ENCODE results near the gene MYH9. TPM values are rescaled to one million over a fixed set of nuclear protein-coding genes. Genes with fewer than 3 reads are reported as not detected.
"Not testable (repeated sequence)": the region's sequence is repeated elsewhere in the genome, so short reads cannot be mapped to it uniquely, and the experiment has no call there.

Gene MYH9
- total RNA-seq, 2 donors from 2014 or later = 831 to 938 TPM

GRCh38 chr22:36277482-36278291 lies 110.1 kb downstream of the MYH9 start:
- peak; percentile 82 for DNase-seq (ENCODE audit: low spot score)
- intact Hi-C loops (cut with DNase I) = loop anchor here in 1 of 2 donors (10.0 kb wide), 1 partner anchor 83 kb away; no protein-coding TSS in a partner anchor

DNA sequence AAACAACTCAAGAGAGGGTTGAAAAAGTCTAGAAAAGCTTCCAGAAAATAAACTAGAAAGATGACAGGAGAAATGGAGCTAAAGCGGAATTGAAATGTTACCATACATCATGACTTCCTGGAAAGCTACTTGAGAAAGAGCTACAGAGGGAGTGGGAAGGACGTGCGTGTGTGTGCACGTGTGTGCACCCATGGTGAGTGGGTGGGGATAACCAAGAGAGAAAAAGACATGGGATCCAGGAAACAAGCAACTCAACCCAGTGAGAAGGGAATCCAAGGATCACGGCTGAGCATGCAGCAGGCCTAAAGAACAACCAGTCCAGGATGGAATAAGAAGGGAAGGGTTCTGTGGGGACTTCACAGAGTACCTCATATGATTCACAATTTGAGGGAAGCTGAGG lies 113.2 kb downstream of the MYH9 start:
- no peak for DNase-seq (ENCODE audit: low spot score)
- intact Hi-C loops (cut with DNase I) = loop anchor here (5.0 to 10.0 kb wide), 2 partner anchors 77 to 80 kb away; no protein-coding TSS in a partner anchor

DNA sequence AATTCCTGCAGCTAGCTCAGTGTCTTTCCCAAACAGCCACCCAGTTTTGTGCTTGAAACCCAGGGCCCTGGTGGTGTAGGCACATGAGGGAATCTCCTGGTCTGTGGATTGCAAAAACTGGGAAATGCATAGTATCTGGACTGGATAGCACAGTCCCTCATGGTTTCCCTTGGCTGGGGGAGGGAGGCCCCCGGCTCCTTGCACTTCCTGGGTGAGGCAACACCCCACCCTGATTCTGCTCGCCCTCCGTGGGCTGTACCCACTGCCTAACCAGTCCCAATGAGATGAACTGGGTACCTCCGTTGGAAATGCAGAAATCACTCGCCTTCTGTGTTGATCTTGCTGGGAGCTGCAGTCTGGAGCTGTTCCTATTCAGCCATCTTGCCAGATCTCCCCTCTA lies 115.8 kb downstream of the MYH9 start:
- intact Hi-C loops (cut with DNase I) = loop anchor here (5.0 to 10.0 kb wide), 2 partner anchors 75 to 77 kb away; no protein-coding TSS in a partner anchor
- DNase-seq (ENCODE audit: low spot score) = not testable (repeated sequence)

- DNase-seq (ENCODE audit: low spot score) = peak; percentile 45
- intact Hi-C loops (cut with DNase I) = loop anchor here (5.0 to 10.0 kb wide), 2 partner anchors 74 to 76 kb away; no protein-coding TSS in a partner anchor
Measured at GRCh38 chr22:36271231-36271630, 116.5 kb downstream of the MYH9 start.

GRCh38 chr22:36267896-36268485 lies 119.8 kb downstream of the MYH9 start:
- peak; percentile 74 for DNase-seq (ENCODE audit: low spot score)
- intact Hi-C loops (cut with DNase I) = no loop called here

DNA sequence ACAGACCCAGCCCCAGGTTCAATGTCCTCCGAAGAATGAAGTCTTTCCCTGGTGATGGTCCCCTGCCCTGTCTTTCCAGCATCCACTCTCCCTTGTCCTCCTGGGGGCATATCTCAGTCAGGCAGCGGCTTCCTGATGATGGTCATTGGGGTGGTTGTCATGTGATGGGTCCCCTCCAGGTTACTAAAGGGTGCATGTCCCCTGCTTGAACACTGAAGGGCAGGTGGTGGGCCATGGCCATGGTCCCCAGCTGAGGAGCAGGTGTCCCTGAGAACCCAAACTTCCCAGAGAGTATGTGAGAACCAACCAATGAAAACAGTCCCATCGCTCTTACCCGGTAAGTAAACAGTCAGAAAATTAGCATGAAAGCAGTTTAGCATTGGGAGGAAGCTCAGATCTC lies 120.7 kb downstream of the MYH9 start:
- intact Hi-C loops (cut with DNase I) = no loop called here
- peak; percentile 57 for DNase-seq (ENCODE audit: low spot score)

GRCh38 chr22:36263886-36264664 lies 123.7 kb downstream of the MYH9 start:
- intact Hi-C loops (cut with DNase I) = not testable (repeated sequence)
- DNase-seq (ENCODE audit: low spot score) = peak; percentile 69

DNA sequence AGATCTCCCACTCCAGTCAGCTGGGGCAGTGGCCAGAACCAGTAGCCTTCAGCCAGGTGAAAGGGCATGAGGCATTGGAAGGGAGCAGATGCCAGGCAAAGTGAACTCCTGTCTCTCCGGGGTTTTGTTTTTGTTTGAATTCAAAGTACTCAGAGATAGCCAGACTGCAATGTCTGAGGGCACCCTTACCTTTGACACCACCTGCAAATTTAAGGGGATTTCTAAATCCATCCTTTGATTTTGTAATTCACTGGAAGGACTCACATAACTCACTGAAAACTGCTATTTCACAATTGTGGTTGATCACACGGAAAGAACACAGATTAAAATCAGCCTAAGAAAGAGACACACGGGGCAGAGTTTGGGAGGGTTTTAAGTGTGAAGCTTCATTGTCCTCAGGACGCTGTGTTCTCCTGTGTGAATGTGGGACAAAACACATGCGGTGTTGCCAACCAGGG lies 124.5 kb downstream of the MYH9 start:
- DNase-seq (ENCODE audit: low spot score); intact Hi-C loops (cut with DNase I): not testable (repeated sequence)

DNA sequence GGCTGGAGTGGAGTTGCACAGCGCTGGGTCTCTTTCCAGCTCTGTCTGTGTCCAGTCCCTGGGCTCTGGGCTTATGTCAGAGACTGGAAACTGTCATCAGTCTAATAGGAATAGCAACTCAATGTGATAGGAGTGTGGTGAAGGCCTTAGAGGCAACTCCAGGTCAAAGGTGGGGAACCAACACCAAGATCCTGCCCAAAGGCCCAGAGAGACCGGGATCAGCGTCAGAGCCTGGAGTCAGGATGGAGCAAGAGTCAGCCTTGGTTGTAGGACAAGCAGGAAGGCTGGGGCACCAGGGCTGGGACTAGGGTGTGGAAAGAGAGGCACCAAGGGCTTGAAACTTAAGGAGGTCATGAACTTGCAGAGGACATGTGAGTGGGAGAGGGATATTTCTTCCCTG lies 125.5 kb downstream of the MYH9 start:
- DNase-seq (ENCODE audit: low spot score) = peak; percentile 72
- intact Hi-C loops (cut with DNase I) = not testable (repeated sequence)

DNA sequence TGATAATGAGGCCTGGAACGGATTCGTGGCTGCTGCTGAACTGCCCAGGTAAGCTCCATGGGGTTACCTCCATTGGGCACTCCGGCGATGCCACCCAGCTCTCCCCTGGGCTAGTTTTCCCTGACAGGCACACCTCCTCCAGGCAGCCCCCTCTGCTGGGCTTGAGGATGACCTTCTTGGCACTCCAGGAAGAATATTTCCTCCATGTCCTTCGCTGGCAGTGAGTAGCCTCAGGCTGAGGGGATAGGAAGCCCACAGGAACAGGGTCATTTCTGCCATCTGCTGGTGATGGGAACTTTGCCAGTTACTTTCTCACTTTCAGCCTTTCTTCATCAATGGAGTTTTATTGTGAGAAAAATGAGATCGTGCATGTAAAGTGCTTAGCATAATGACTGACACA lies 126.1 kb downstream of the MYH9 start:
- intact Hi-C loops (cut with DNase I) = not testable (repeated sequence)
- DNase-seq (ENCODE audit: low spot score) = peak; percentile 44

GRCh38 chr22:36259615-36260300 lies 128.0 kb downstream of the MYH9 start:
- DNase-seq (ENCODE audit: low spot score) = no peak
- intact Hi-C loops (cut with DNase I) = no loop called here

- intact Hi-C loops (cut with DNase I) = no loop called here
- DNase-seq (ENCODE audit: low spot score) = peak; percentile 80
Measured at GRCh38 chr22:36258701-36259614, 128.8 kb downstream of the MYH9 start.

- peak; percentile 46 for DNase-seq (ENCODE audit: low spot score)
- intact Hi-C loops (cut with DNase I) = no loop called here
Measured at GRCh38 chr22:36257948-36258670, 129.7 kb downstream of the MYH9 start.

GRCh38 chr22:36257308-36257707 lies 130.5 kb downstream of the MYH9 start:
- DNase-seq (ENCODE audit: low spot score) = peak; percentile 44

DNA sequence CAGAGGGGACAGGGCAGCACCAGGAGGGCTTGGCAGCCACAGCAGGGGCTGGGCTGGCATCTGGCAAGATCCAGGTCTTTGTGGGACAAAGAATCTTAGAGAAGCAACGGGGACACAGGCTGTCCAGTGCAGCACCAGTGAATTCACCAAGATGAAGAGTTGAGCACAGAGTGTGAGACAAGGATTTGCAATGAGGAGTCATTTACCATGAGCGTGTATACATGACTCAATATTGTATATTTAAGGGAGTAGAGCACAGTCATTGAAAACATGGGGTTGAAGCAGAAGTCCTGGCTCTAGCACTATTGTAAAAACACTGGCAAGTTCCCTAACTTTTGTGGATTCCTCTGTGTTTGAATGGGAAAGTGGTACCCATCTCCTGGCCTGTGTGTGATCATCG lies 131.3 kb downstream of the MYH9 start:
- no peak for DNase-seq (ENCODE audit: low spot score)
- intact Hi-C loops (cut with DNase I) = no loop called here

More at GRCh38 chr22:36257308-36257707, 130.5 kb downstream of the MYH9 start:
- intact Hi-C loops (cut with DNase I) = no loop called here

DNA sequence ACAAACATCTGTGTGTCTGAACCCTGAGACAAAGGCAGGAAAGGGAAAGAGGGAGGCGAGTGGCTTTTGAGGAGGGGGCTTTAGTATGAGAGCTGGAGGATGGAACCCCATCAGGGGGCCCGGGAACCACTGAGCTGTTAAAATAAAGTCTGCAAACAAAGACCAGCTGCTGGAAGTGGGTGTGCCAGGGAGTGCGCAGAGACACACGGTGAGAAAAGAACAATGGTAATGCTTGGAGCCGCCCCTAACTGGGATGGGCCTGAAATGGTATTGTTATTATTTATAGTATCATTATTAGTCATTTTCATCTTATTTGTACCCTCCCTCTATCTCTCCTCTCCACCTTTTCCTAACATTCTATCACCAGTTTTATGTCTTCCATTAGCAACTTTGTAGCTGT lies 132.2 kb downstream of the MYH9 start:
- DNase-seq (ENCODE audit: low spot score); intact Hi-C loops (cut with DNase I): not testable (repeated sequence)

Measured in posterior vena cava (tissue), 2 donors.